Activated T-helper 2 cell treated with anti-CD3 and anti-CD28 coated beads, Interferon-gamma antibody, Interleukin-2, Interleukin-4, amounts not matched to agents 10 μg/mL and 5 μg/mL and 100 μg/mL, durations not matched to agents 14 hours and 24 hours and 36 hours (primary cell): ENCODE results near the gene SLC34A3. TPM values are rescaled to one million over a fixed set of nuclear protein-coding genes. Genes with fewer than 3 reads are reported as not detected.
"Not testable (repeated sequence)": the region's sequence is repeated elsewhere in the genome, so short reads cannot be mapped to it uniquely, and the experiment has no call there.

Source experiments
- DNase-seq: peaks from one replicate; pipeline ENCODE4 v3.0.0; 2021; ENCODE audit warnings: low spot score
- H3K27ac Mint-ChIP-seq: one replicate; pipeline ENCODE4 v1.8.0; 2021; ENCODE audit warnings: mixed read lengths
- H3K27me3 Mint-ChIP-seq: one replicate; pipeline ENCODE4 v1.8.0; 2021; ENCODE audit warnings: low read depth, mixed read lengths
- H3K36me3 Mint-ChIP-seq: one replicate; pipeline ENCODE4 v1.8.0; 2021; ENCODE audit warnings: low read depth, mixed read lengths
- H3K4me1 Mint-ChIP-seq: one replicate; pipeline ENCODE4 v1.8.0; 2021; ENCODE audit warnings: low read depth, mixed read lengths
- H3K4me3 Mint-ChIP-seq: one replicate; pipeline ENCODE4 v1.8.0; 2021; ENCODE audit warnings: low read depth, mild to moderate bottlenecking, moderate library complexity, mixed read lengths
- H3K9me3 Mint-ChIP-seq: one replicate; pipeline ENCODE4 v1.8.0; 2021; ENCODE audit warnings: mixed read lengths
- intact Hi-C: fragments of 100-400 bp; cut with micrococcal nuclease; formaldehyde crosslinking; loops from one replicate; pipeline ENCODE4 v1.15.1; 2023
- total RNA-seq: library from RNA; stranded (reverse); gene quantifications from 2 replicates; pipeline ENCODE4 v1.2.3, GENCODE V29; 2022

The SLC34A3 gene
- total RNA-seq, 1 donor from 2014 or later, result not detected

- Mint-ChIP-seq H3K4me3 (peak overlapping the region; percentile 79), H3K4me1 (peaks cover 14% of the 10 kb centered on the region), H3K27ac (peak overlapping the region; percentile 46), H3K36me3 (peaks cover 27% of the 10 kb centered on the region)
- H3K27me3 Mint-ChIP-seq, DNase-seq, H3K9me3 Mint-ChIP-seq: not testable (repeated sequence)
- intact Hi-C loops, result loop anchor here (5.0 kb wide), 4 partner anchors 52 to 192 kb away; partner anchors contain the start of genes ANAPC2, MAN1B1, NPDC1 and SSNA1
Measured at GRCh38 chr9:137239541-137240200, 9.0 kb downstream of the SLC34A3 start.

GRCh38 chr9:137240318-137240840 is 9.7 kb downstream of the SLC34A3 start:
- Mint-ChIP-seq H3K27me3 (no peaks in the 10 kb centered on the region), H3K4me1 (peaks cover 14% of the 10 kb centered on the region), H3K36me3 (peaks cover 27% of the 10 kb centered on the region), H3K9me3 (no peaks in the 10 kb centered on the region), H3K27ac (peak overlapping the region; percentile 46), H3K4me3 (peak overlapping the region; percentile 79)
- DNase-seq, result no peak
- intact Hi-C loops, result loop anchor here (5.0 kb wide), 1 partner anchor 113 kb away; no protein-coding TSS in a partner anchor

GRCh38 chr9:137240841-137241489 is 10.3 kb downstream of the SLC34A3 start, which contains the start of gene TUBB4B:
Gene TUBB4B, plus strand, starts transcription at chr9:137241287. Its CDS starts 74 bp downstream, at chr9:137241361.
- DNase-seq, result peak; percentile 98
- H3K4me3 Mint-ChIP-seq, result peak within 1 kb of the TSS; percentile 89
- no peaks in the 10 kb centered on the region for H3K9me3 Mint-ChIP-seq
- peaks cover 27% of the 10 kb centered on the region for H3K36me3 Mint-ChIP-seq
- intact Hi-C loops, result loop anchor here (1.0 to 5.0 kb wide), 3 partner anchors 14 to 114 kb away; partner anchors contain the start of gene NELFB
- H3K4me1 Mint-ChIP-seq, result peaks cover 14% of the 10 kb centered on the region
- H3K27ac Mint-ChIP-seq, result peak within 1 kb of the TSS; percentile 92
- H3K27me3 Mint-ChIP-seq, result no peaks in the 10 kb centered on the region

GRCh38 chr9:137241490-137242268 is 11.0 kb downstream of the SLC34A3 start:
- peaks cover 14% of the 10 kb centered on the region for H3K4me1 Mint-ChIP-seq
- H3K4me3 Mint-ChIP-seq, result peak overlapping the region; percentile 85
- H3K27me3 Mint-ChIP-seq, result no peaks in the 10 kb centered on the region
- no peak overlapping the region for H3K27ac Mint-ChIP-seq
- intact Hi-C loops, result loop anchor here (1.0 to 5.0 kb wide), 3 partner anchors 14 to 114 kb away; partner anchors contain the start of gene NELFB
- no peaks in the 10 kb centered on the region for H3K9me3 Mint-ChIP-seq
- peaks cover 27% of the 10 kb centered on the region for H3K36me3 Mint-ChIP-seq
- peak; percentile 63 for DNase-seq

- H3K4me1 Mint-ChIP-seq, result peaks cover 14% of the 10 kb centered on the region
- H3K4me3 Mint-ChIP-seq, result peak overlapping the region; percentile 85
- no peak for DNase-seq
- H3K27ac Mint-ChIP-seq, result peak overlapping the region; percentile 55
- intact Hi-C loops, result loop anchor here (5.0 kb wide), 1 partner anchor 115 kb away; no protein-coding TSS in a partner anchor
- H3K36me3 Mint-ChIP-seq, result peaks cover 27% of the 10 kb centered on the region
- H3K9me3 Mint-ChIP-seq, result no peaks in the 10 kb centered on the region
- no peaks in the 10 kb centered on the region for H3K27me3 Mint-ChIP-seq
Measured at GRCh38 chr9:137242269-137243203, 11.8 kb downstream of the SLC34A3 start.

GRCh38 chr9:137243266-137243625 is 12.5 kb downstream of the SLC34A3 start:
- intact Hi-C loops, result loop anchor here (5.0 kb wide), 1 partner anchor 116 kb away; no protein-coding TSS in a partner anchor
- DNase-seq, H3K9me3 Mint-ChIP-seq, H3K27ac Mint-ChIP-seq, H3K27me3 Mint-ChIP-seq: not testable (repeated sequence)
- Mint-ChIP-seq H3K4me1 (peaks cover 14% of the 10 kb centered on the region), H3K36me3 (peaks cover 27% of the 10 kb centered on the region), H3K4me3 (peak overlapping the region; percentile 85)

- no peaks in the 10 kb centered on the region for H3K9me3 Mint-ChIP-seq
- no peak for DNase-seq
- no peaks in the 10 kb centered on the region for H3K27me3 Mint-ChIP-seq
- peaks cover 13% of the 10 kb centered on the region for H3K4me1 Mint-ChIP-seq
- peak overlapping the region; percentile 33 for H3K27ac Mint-ChIP-seq
- peaks cover 27% of the 10 kb centered on the region for H3K36me3 Mint-ChIP-seq
- intact Hi-C loops, result loop anchor here (5.0 kb wide), 1 partner anchor 117 kb away; no protein-coding TSS in a partner anchor
- H3K4me3 Mint-ChIP-seq, result peak overlapping the region; percentile 85
Measured at GRCh38 chr9:137243626-137244485, 13.2 kb downstream of the SLC34A3 start.

- Mint-ChIP-seq H3K4me1 (peaks cover 10% of the 10 kb centered on the region), H3K27me3 (no peaks in the 10 kb centered on the region), H3K36me3 (peaks cover 27% of the 10 kb centered on the region), H3K4me3 (no peak overlapping the region), H3K27ac (no peak overlapping the region), H3K9me3 (no peaks in the 10 kb centered on the region)
- intact Hi-C loops, result loop anchor here (5.0 kb wide), 1 partner anchor 117 kb away; no protein-coding TSS in a partner anchor
- no peak for DNase-seq
Measured at GRCh38 chr9:137244486-137245449, 14.1 kb downstream of the SLC34A3 start.

GRCh38 chr9:137245450-137246421 is 15.0 kb downstream of the SLC34A3 start:
- H3K27ac Mint-ChIP-seq, result no peak overlapping the region

More at GRCh38 chr9:137245450-137246421, 15.0 kb downstream of the SLC34A3 start:
- Mint-ChIP-seq H3K9me3 (no peaks in the 10 kb centered on the region), H3K4me3 (no peak overlapping the region), H3K36me3 (peaks cover 27% of the 10 kb centered on the region), H3K27me3 (no peaks in the 10 kb centered on the region), H3K4me1 (peaks cover 10% of the 10 kb centered on the region)
- DNase-seq, result no peak
- intact Hi-C loops, result no loop called here
